BE2C (cell line): ENCODE results near the gene ARF6.

Experiments used
- DNase-seq: peaks from one replicate; pipeline ENCODE4 v3.0.0-alpha.2; 2020
- H3K27me3 ChIP-seq: fragments of 250-450 bp; sonication (Bioruptor Pico); 2 replicates; pipeline ENCODE4 v1.5.1; 2020; ENCODE audit warnings: mild to moderate bottlenecking
- H3K36me3 ChIP-seq: fragments of 250-450 bp; sonication (Bioruptor Pico); 2 replicates; pipeline ENCODE4 v1.5.1; 2020; ENCODE audit warnings: mild to moderate bottlenecking
- H3K4me1 ChIP-seq: fragments of 250-450 bp; sonication (Bioruptor Pico); 2 replicates; pipeline ENCODE4 v1.5.1; 2020
- H3K4me3 ChIP-seq: 2 replicates; pipeline ENCODE4 v1.5.1; 2011; ENCODE audit warnings: low read depth, low read length
- H3K9me3 ChIP-seq: fragments of 250-450 bp; sonication (Bioruptor Pico); 2 replicates; pipeline ENCODE4 v1.5.1; 2020
- CTCF ChIP-seq: IDR thresholded peaks from 2 replicates; pipeline ENCODE4 v1.5.1; 2012; ENCODE audit warnings: mild to moderate bottlenecking, low read depth, low read length

ARF6 gene

DNA sequence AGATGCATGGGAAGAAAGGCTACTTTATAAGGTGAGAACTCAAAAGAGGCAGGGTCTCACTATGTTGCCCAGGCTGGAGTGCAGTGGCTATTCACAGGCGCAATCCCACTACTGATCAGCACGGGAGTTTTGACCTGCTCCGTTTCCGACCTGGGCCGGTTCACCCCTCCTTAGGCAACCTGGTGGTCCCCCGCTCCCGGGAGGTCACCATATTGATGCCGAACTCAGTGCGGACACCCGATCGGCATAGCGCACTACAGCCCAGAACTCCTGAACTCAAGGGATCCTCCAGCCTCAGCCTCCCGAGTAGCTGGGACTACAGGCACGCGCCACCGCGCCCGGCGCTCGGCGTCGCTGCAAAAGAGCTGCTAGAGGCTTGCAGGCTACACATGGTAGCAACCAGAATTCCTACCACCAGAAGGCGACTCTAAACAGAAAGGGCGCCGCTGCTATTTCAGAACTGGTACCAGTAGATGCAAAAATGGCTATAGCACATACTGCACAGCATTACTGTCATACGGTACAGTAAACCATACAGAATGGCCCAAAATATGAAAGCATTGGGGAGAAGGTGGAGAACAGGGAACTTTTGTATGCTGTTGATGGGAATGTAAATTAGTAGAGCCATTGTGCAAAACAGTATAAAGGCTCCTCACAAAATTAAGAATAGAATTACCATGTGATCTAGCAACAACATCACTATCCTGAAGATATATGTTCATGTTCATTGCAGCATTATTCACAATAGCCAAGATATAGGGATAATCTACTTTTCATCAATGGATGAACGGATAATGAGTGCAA is 39.1 kb upstream of the ARF6 start:
- no peaks in the 10 kb centered on the region for H3K27me3 ChIP-seq
- no peaks in the 10 kb centered on the region for H3K9me3 ChIP-seq
- DNase-seq: peak; percentile 75
- no peak overlapping the region; the same call in 1 of the 2 replicates for H3K4me3 ChIP-seq
- no peaks in the 10 kb centered on the region for H3K4me1 ChIP-seq
- peaks cover 11% of the 10 kb centered on the region for H3K36me3 ChIP-seq
- TF ChIP-seq CTCF: peak; percentile 78

- H3K4me3 ChIP-seq: no peak overlapping the region
- H3K9me3 ChIP-seq: no peaks in the 10 kb centered on the region
- H3K4me1 ChIP-seq: no peaks in the 10 kb centered on the region
- H3K27me3 ChIP-seq: no peaks in the 10 kb centered on the region
- DNase-seq: no peak
- no peaks in the 10 kb centered on the region for H3K36me3 ChIP-seq
- TF ChIP-seq CTCF: no peak
Observed at GRCh38 chr14:49857427-49858003, 35.4 kb upstream of the ARF6 start.

- no peaks in the 10 kb centered on the region for H3K36me3 ChIP-seq
- DNase-seq: no peak
- no peaks in the 10 kb centered on the region for H3K9me3 ChIP-seq
- H3K4me3 ChIP-seq: no peak overlapping the region
- TF ChIP-seq CTCF: no peak
- H3K4me1 ChIP-seq: no peaks in the 10 kb centered on the region
- no peaks in the 10 kb centered on the region for H3K27me3 ChIP-seq
Observed at GRCh38 chr14:49858383-49858782, 34.5 kb upstream of the ARF6 start.

GRCh38 chr14:49860988-49861698 is 31.7 kb upstream of the ARF6 start:
- H3K4me3 ChIP-seq: peak overlapping the region; percentile 91
- no peaks in the 10 kb centered on the region for H3K4me1 ChIP-seq
- H3K9me3 ChIP-seq: no peaks in the 10 kb centered on the region
- no peak for TF ChIP-seq CTCF
- no peaks in the 10 kb centered on the region for H3K36me3 ChIP-seq
- no peaks in the 10 kb centered on the region for H3K27me3 ChIP-seq
- DNase-seq: no peak

GRCh38 chr14:49861699-49862088 is 31.2 kb upstream of the ARF6 start:
- Histone ChIP-seq H3K36me3 (no peaks in the 10 kb centered on the region), H3K4me1 (no peaks in the 10 kb centered on the region), H3K4me3 (peak overlapping the region; percentile 91), H3K9me3 (no peaks in the 10 kb centered on the region), H3K27me3 (no peaks in the 10 kb centered on the region)
- TF ChIP-seq CTCF: no peak
- peak; percentile 56 for DNase-seq
